ENCODE measurements around the gene TRIO.

DNA sequence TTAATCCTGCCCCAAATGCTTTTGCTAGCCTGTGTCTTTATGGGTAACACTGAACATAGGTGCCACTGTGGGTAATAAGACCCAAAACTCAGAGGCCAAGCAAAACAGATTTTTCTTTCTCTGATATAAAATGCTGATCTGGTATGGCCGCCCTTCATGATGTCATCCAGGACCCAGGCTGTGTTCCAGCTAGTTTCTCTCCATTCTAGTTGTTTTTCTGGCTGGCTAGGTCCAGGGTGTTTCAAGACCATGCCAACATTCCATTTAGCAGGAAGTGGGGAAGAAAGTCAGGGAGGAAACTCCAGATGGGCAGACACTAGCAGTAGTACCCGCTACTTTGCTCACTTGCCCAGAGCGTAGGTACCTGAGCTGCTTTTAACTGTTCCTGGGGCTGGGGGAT lies 254.6 kb downstream of the TRIO start:
- no peak for TF ChIP-seq POLR2A (IDR thresholded peaks at IDR 0.05; ENCODE audit: low read depth)
- TF ChIP-seq POLR2AphosphoS5 (IDR thresholded peaks at IDR 0.05) = peak in 1 of 2 donors; percentile 14
- TF ChIP-seq, protein P1, sequence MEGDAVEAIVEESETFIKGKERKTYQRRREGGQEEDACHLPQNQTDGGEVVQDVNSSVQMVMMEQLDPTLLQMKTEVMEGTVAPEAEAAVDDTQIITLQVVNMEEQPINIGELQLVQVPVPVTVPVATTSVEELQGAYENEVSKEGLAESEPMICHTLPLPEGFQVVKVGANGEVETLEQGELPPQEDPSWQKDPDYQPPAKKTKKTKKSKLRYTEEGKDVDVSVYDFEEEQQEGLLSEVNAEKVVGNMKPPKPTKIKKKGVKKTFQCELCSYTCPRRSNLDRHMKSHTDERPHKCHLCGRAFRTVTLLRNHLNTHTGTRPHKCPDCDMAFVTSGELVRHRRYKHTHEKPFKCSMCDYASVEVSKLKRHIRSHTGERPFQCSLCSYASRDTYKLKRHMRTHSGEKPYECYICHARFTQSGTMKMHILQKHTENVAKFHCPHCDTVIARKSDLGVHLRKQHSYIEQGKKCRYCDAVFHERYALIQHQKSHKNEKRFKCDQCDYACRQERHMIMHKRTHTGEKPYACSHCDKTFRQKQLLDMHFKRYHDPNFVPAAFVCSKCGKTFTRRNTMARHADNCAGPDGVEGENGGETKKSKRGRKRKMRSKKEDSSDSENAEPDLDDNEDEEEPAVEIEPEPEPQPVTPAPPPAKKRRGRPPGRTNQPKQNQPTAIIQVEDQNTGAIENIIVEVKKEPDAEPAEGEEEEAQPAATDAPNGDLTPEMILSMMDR (IDR thresholded peaks at IDR 0.05) = no peak
- no peak for TF ChIP-seq EP300 (IDR thresholded peaks at IDR 0.05)
